Kidney (tissue), 14 donors: ENCODE data around the gene BTBD8. TPM values are rescaled to one million over a fixed set of nuclear protein-coding genes. Genes with fewer than 3 reads are reported as not detected.

Experiments used
- DNase-seq, 5 donors: peaks; one replicate each; pipeline ENCODE4 v3.0.0-alpha.2; 2013 to 2020
- FAIRE-seq: peaks from 2 replicates; lab custom pipeline; 2012; peaks lifted over from hg19 to GRCh38; lab: Jason Lieb, UNC
- H3K27ac ChIP-seq, 2 donors: one replicate each; pipeline ENCODE4 v1.7.0; 2013; ENCODE audit warnings: low read depth in 2 of 2, low read length in 2 of 2, inconsistent platforms in 1 of 2
- H3K27me3 ChIP-seq: one replicate; pipeline ENCODE4 v1.7.1; 2013; ENCODE audit warnings: low read length, inconsistent platforms; ENCODE audit not compliant: control insufficient read depth, insufficient read depth
- H3K36me3 ChIP-seq, 3 donors: one replicate each; pipeline versions ENCODE4 v1.7.0 to v1.7.1; 2013; ENCODE audit warnings: low read length in 3 of 3, control low read depth in 1 of 3, inconsistent platforms in 1 of 3; ENCODE audit not compliant: insufficient read depth in 3 of 3, control insufficient read depth in 2 of 3
- H3K4me1 ChIP-seq, 3 donors: one replicate each; pipeline versions ENCODE4 v1.7.0 to v1.7.1; 2013; ENCODE audit warnings: low read length in 3 of 3, inconsistent platforms in 1 of 3, low read depth in 1 of 3; ENCODE audit not compliant: control insufficient read depth in 2 of 3, insufficient read depth in 2 of 3
- H3K4me3 ChIP-seq, 3 donors: one replicate each; pipeline versions ENCODE4 v1.7.0 to v1.8.1; 2013; ENCODE audit warnings: low read length in 3 of 3, control low read depth in 1 of 3, inconsistent platforms in 1 of 3
- H3K9ac ChIP-seq, 3 donors: one replicate each; pipeline versions ENCODE4 v1.7.0 to v1.7.1; 2013; ENCODE audit warnings: low read length in 3 of 3, control low read depth in 1 of 3, inconsistent platforms in 1 of 3
- H3K9me3 ChIP-seq, 3 donors: one replicate each; pipeline versions ENCODE4 v1.7.0 to v1.7.1; 2013; ENCODE audit warnings: low read length in 3 of 3, control low read depth in 1 of 3, inconsistent platforms in 1 of 3; ENCODE audit not compliant: control insufficient read depth in 2 of 3, insufficient read depth in 1 of 3
- intact Hi-C: fragments of 100-400 bp; cut with DNase I; formaldehyde crosslinking; loops from one replicate; pipeline ENCODE4 v1.11.1; 2022
- polyA plus RNA-seq: library from polyadenylated mRNA; stranded (reverse); fragments of 350-450 nt; fragmentation: Illumina TruSeq; extraction: RNeasy Lipid Tissue Mini Kit (QIAGEN cat#74804); gene quantifications from one replicate; pipeline ENCODE4 v1.2.3, GENCODE V29; 2014; ENCODE audit warnings: low read depth, low replicate concordance; ENCODE audit not compliant: insufficient read depth
- total RNA-seq: library from RNA; stranded (reverse); fragmentation: NEBNext Ultra II Directional; extraction: Animal tissue kit (Norgen Biotek cat#: 25700); gene quantifications from one replicate; pipeline ENCODE4 v1.2.1, GENCODE V29; 2021
- TF ChIP-seq, protein P1 (sequence below): IDR thresholded peaks from 3 replicates; pipeline ENCODE4 v1.5.1; 2012; ENCODE audit warnings: mild to moderate bottlenecking, moderate library complexity, borderline replicate concordance; ENCODE audit not compliant: insufficient read depth; ENCODE audit errors: extremely low read depth
- donor health status: control.
- donor health status: control.
- donor health status: control.
- donor health status: control.
- donor health status: control.
- donor health status: DM: yes; HTN: yes; CAD: no.
- donor health status: Normal renal cell carcinoma (clear cell type).

BTBD8 gene
- total and polyA plus RNA-seq, 2 donors from 2014 or later, result 0.99 to 5.8 TPM

DNA sequence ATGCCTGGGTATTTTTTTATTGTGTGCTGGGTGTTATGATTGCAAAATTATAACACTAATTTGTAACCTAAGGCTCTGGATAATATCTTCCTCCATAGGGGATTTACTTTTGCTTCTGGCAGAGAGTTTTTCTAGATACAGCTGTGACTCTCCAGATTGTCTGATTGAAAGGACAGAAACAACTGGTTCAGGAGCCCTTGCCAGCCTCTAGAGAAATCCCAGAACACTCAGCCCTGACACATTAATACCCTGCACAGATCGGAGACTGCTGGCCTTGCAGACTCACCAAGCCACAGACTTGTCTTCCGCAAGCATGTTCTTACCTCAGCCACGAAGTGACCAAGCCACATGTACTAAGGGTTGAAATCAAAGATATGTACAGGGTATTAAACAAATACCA lies 148.3 kb downstream of the BTBD8 start:
- no peaks in the 10 kb centered on the region for H3K27me3 ChIP-seq
- intact Hi-C loops, result no loop called here
- DNase-seq (no peak), FAIRE-seq (no peak)
- TF ChIP-seq, protein P1, sequence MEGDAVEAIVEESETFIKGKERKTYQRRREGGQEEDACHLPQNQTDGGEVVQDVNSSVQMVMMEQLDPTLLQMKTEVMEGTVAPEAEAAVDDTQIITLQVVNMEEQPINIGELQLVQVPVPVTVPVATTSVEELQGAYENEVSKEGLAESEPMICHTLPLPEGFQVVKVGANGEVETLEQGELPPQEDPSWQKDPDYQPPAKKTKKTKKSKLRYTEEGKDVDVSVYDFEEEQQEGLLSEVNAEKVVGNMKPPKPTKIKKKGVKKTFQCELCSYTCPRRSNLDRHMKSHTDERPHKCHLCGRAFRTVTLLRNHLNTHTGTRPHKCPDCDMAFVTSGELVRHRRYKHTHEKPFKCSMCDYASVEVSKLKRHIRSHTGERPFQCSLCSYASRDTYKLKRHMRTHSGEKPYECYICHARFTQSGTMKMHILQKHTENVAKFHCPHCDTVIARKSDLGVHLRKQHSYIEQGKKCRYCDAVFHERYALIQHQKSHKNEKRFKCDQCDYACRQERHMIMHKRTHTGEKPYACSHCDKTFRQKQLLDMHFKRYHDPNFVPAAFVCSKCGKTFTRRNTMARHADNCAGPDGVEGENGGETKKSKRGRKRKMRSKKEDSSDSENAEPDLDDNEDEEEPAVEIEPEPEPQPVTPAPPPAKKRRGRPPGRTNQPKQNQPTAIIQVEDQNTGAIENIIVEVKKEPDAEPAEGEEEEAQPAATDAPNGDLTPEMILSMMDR, result no peak
- no peak overlapping the region for H3K9ac ChIP-seq
- no peak overlapping the region for H3K4me3 ChIP-seq
- no peak overlapping the region for H3K27ac ChIP-seq
- no peaks in the 10 kb centered on the region for H3K36me3 ChIP-seq
- H3K4me1 ChIP-seq, result no peaks in the 10 kb centered on the region
- H3K9me3 ChIP-seq, result no peaks in the 10 kb centered on the region

DNA sequence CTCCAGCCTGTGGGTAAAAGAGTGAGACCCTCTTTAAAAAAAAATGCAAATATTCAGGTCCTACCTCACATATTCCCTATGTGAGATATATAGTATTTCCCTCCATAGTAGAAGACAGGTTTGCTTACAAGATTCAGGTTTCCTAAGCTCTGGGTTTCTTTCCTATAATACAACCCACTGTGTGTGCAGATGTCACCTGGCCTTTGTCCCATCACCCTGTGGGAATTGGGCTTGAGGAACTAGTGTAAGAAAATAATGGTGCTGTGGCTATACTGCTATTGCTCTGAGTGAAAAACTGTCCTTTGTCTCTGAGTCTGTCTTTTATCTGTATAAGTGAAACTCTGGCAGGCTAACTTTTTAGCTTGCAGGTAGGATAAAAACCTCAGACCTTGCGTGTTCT lies 150.6 kb downstream of the BTBD8 start:
- DNase-seq (no peak), FAIRE-seq (no peak)
- no peaks in the 10 kb centered on the region for H3K27me3 ChIP-seq
- TF ChIP-seq, protein P1, result no peak
- no peaks in the 10 kb centered on the region for H3K9me3 ChIP-seq
- no peak overlapping the region for H3K9ac ChIP-seq
- H3K4me3 ChIP-seq, result no peak overlapping the region
- intact Hi-C loops, result no loop called here
- H3K27ac ChIP-seq, result no peak overlapping the region
- H3K36me3 ChIP-seq, result no peaks in the 10 kb centered on the region
- no peaks in the 10 kb centered on the region for H3K4me1 ChIP-seq

Other genes starting within 250 kb of the BTBD8 start
- 57.9 TPM for gene TGFBR3, start 194.2 kb upstream of the BTBD8 start, total RNA-seq
- gene TGFBR3, start 194.2 kb upstream of the BTBD8 start, polyA plus RNA-seq, result 15.8 TPM
- gene BRDT, start 130.9 kb upstream of the BTBD8 start, total RNA-seq, result not detected
- not detected for gene BRDT, start 130.9 kb upstream of the BTBD8 start, polyA plus RNA-seq
- 1.2 TPM for gene EPHX4, start 50.4 kb upstream of the BTBD8 start, total RNA-seq
- gene EPHX4, start 50.4 kb upstream of the BTBD8 start, polyA plus RNA-seq, result 1.4 TPM
- not detected for gene SETSIP, start 4.9 kb upstream of the BTBD8 start, total RNA-seq
- not detected for gene SETSIP, start 4.9 kb upstream of the BTBD8 start, polyA plus RNA-seq
- gene C1orf146, start 137.6 kb downstream of the BTBD8 start, total RNA-seq, result not detected
- not detected for gene C1orf146, start 137.6 kb downstream of the BTBD8 start, polyA plus RNA-seq
- 7.9 TPM for gene GLMN, start 218.6 kb downstream of the BTBD8 start, total RNA-seq
- 6.4 TPM for gene GLMN, start 218.6 kb downstream of the BTBD8 start, polyA plus RNA-seq
- 25.1 TPM for gene RPAP2, start 218.7 kb downstream of the BTBD8 start, total RNA-seq
- 11.4 TPM for gene RPAP2, start 218.7 kb downstream of the BTBD8 start, polyA plus RNA-seq